Tibial artery (tissue), 4 donors: ENCODE data around the gene CDX1.

Experiments used
- DNase-seq, 2 donors: peaks; one replicate each; pipeline ENCODE4 v3.0.0-alpha.2; 2019
- H3K27ac ChIP-seq, 2 donors: fragments of 200-600 bp; sonication (generic) in 1 of 2; 1 replicate in 1 of 2; 2 replicates in 1 of 2; pipeline ENCODE4 v1.5.1; 2018 to 2019; ENCODE audit warnings: mild to moderate bottlenecking in 1 of 2
- H3K27me3 ChIP-seq, 2 donors: fragments of 200-600 bp; sonication (generic) in 1 of 2; one replicate each; pipeline versions ENCODE4 v1.5.1 to v1.6.0; 2016 to 2019
- H3K36me3 ChIP-seq, 3 donors: fragments of 200-600 bp; sonication (generic) in 2 of 3; one replicate each; pipeline ENCODE4 v1.5.1; 2016 to 2019; ENCODE audit warnings: mild to moderate bottlenecking in 2 of 3
- H3K4me1 ChIP-seq, 4 donors: fragments of 200-600 bp; sonication (generic) in 2 of 4; 1 replicate in 3 of 4; 2 replicates in 1 of 4; pipeline ENCODE4 v1.5.1; 2016 to 2019
- H3K4me3 ChIP-seq, 2 donors: fragments of 200-600 bp; sonication (generic) in 1 of 2; 1 replicate in 1 of 2; 2 replicates in 1 of 2; pipeline ENCODE4 v1.5.1; 2018 to 2019; ENCODE audit warnings: mild to moderate bottlenecking in 2 of 2
- H3K9me3 ChIP-seq, 3 donors: fragments of 200-600 bp; sonication (generic) in 1 of 3; one replicate each; pipeline ENCODE4 v1.5.1; 2016 to 2019
- intact Hi-C: fragments of 100-400 bp; cut with DNase I; formaldehyde crosslinking; loops from one replicate; pipeline ENCODE4 v1.15.0; 2023; ENCODE audit warnings: low total_unique reads
- TF ChIP-seq, protein P1 (sequence below), 2 experiments: fragments of 200-600 bp in 1 of 2; fragments of 450-650 bp in 1 of 2; IDR thresholded peaks; one replicate each; pipeline ENCODE4 v1.5.1; 2017 to 2019; ENCODE audit warnings: antibody characterized with exemption in 2 of 2, mild to moderate bottlenecking in 1 of 2, moderate library complexity in 1 of 2

CDX1 gene

DNA sequence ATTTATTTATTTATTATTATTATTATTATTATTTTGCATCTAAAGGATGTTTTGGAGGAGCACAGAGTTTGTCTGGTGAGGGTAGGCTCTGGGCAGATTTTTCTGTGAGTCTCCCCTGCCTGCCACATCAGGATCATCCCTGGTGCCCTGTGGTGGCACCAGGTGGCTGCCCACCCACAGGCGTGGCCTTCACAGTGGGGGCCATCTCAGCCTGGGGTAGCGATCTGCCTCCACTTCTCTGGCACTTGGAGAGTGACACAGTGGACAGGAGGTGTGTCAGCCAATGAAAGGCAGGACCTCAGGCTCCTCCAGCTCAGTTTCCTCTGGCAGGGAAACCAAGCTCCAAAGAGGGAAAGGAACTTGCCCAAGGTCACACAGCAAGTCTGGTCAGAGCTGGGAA, 53.3 kb downstream of the CDX1 start:
- Histone ChIP-seq H3K27me3 (no peaks in the 10 kb centered on the region), H3K27ac (no peak overlapping the region), H3K9me3 (no peaks in the 10 kb centered on the region), H3K36me3 (no peaks in the 10 kb centered on the region), H3K4me1 (peaks cover 0 to 8% (median 2%) of the 10 kb centered on the region in 4 donors), H3K4me3 (no peak overlapping the region)
- intact Hi-C loops, result loop anchor here (2.0 kb wide), 1 partner anchor 89 kb away; no protein-coding TSS in a partner anchor
- DNase-seq, result no peak
- TF ChIP-seq, protein P1, sequence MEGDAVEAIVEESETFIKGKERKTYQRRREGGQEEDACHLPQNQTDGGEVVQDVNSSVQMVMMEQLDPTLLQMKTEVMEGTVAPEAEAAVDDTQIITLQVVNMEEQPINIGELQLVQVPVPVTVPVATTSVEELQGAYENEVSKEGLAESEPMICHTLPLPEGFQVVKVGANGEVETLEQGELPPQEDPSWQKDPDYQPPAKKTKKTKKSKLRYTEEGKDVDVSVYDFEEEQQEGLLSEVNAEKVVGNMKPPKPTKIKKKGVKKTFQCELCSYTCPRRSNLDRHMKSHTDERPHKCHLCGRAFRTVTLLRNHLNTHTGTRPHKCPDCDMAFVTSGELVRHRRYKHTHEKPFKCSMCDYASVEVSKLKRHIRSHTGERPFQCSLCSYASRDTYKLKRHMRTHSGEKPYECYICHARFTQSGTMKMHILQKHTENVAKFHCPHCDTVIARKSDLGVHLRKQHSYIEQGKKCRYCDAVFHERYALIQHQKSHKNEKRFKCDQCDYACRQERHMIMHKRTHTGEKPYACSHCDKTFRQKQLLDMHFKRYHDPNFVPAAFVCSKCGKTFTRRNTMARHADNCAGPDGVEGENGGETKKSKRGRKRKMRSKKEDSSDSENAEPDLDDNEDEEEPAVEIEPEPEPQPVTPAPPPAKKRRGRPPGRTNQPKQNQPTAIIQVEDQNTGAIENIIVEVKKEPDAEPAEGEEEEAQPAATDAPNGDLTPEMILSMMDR (IDR thresholded peaks at IDR 0.05), result no peak

DNA sequence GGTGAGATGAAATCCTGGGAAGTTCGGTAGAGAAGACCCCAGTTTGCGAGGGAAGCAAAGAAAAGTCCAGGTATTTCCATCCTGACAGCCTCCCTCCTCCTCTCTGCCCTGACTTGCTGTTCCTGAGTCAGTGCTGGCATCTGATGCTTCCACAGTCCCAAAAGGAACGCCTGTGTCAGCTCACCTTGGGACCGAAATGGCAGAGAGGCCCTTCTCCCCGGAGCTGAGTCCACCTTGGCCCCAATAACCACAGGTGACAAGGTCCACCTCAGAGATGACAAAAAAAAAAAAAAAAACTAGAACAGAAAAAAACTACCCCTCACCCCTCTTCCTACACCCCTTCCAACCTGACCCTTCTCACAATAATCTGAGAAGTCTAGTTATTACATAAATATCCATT, 54.9 kb downstream of the CDX1 start:
- H3K4me1 ChIP-seq, result peaks cover 0 to 4% (median 0%) of the 10 kb centered on the region in 4 donors
- H3K27me3 ChIP-seq, result no peaks in the 10 kb centered on the region
- no peaks in the 10 kb centered on the region for H3K36me3 ChIP-seq
- no peaks in the 10 kb centered on the region for H3K9me3 ChIP-seq
- TF ChIP-seq, protein P1 (IDR thresholded peaks at IDR 0.05), result no peak
- no peak overlapping the region for H3K4me3 ChIP-seq
- H3K27ac ChIP-seq, result no peak overlapping the region
- DNase-seq, result no peak
- intact Hi-C loops, result no loop called here

DNA sequence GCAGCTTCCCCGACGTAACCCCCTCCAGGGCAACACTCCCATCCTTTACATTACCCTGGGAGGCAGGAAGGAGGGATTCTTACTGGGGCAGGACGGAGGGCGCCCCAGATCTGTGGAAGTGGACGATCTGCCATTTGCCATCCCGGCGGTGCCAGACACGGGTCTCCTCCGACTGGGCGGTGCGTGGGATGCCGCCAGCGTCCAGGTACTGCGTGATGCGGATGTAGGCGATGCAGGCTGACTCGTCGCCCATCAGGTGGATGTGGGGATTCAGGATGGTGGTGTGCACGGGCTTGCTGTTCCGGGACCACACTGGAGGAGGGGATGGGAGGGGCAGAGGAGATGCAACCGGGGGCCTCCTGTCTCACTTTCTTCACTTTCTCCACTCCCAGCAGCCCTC, 56.3 kb downstream of the CDX1 start:
- Histone ChIP-seq H3K4me1 (peaks cover 0 to 2% (median 0%) of the 10 kb centered on the region in 4 donors), H3K36me3 (no peaks in the 10 kb centered on the region), H3K9me3 (no peaks in the 10 kb centered on the region), H3K27ac (no peak overlapping the region), H3K4me3 (no peak overlapping the region), H3K27me3 (no peaks in the 10 kb centered on the region)
- no peak for DNase-seq
- TF ChIP-seq, protein P1 (IDR thresholded peaks at IDR 0.05), result no peak
- intact Hi-C loops, result no loop called here

DNA sequence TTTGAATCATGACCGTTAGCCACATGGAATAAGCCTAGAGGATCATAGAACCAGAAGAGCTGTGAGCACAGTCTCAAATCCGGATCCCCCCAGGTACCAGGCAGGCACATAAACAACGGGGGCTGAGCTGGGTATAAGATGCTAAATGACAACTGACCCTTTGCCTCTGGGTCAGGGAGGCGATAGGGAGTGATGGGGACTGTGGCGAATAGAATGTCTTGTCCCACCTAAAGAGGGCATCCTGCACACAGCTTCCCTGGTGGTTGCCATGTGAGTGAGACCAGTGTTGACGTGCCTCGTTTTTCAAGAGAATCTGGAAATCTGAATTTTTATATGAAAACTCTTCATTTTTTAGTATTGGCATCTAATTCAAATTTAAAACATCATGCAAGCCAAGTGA, 56.9 kb downstream of the CDX1 start:
- no peaks in the 10 kb centered on the region for H3K27me3 ChIP-seq
- no peaks in the 10 kb centered on the region for H3K9me3 ChIP-seq
- TF ChIP-seq, protein P1 (IDR thresholded peaks at IDR 0.05), result no peak
- no peak overlapping the region for H3K4me3 ChIP-seq
- H3K4me1 ChIP-seq, result no peaks in the 10 kb centered on the region
- intact Hi-C loops, result no loop called here
- no peaks in the 10 kb centered on the region for H3K36me3 ChIP-seq
- DNase-seq, result no peak
- no peak overlapping the region for H3K27ac ChIP-seq

DNA sequence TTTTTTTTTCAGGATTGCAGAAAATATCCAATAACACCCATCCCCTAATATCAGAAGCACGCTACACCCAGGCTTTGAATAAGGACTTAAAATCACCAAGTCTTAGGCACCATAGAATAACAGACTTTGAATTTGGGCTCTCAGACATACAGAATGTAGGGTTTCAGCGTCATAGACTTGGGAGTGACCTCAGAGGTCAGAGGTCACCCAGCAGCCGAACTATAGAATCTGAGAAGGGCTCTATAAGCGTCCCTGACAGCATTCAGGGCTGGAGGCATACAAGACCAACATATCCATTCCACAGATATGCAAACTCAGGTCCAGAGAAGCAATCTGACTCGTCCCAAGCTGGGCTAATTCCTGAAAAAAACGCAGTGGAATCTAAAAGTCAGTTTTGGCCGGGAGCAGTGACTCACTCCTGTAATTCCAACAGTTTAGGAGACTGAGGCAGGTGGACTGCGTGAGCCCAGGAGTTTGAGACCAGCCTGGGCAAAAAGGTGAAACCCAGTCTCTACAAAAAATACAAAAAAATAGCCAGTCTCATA, 58.0 kb downstream of the CDX1 start:
- intact Hi-C loops, result no loop called here
- DNase-seq, result no peak
- no peaks in the 10 kb centered on the region for H3K36me3 ChIP-seq

More for the DNA sequence above, 58.0 kb downstream of the CDX1 start:
- Histone ChIP-seq H3K9me3 (no peaks in the 10 kb centered on the region), H3K27ac (no peak overlapping the region), H3K4me1 (no peaks in the 10 kb centered on the region), H3K27me3 (no peaks in the 10 kb centered on the region), H3K4me3 (no peak overlapping the region)
- TF ChIP-seq, protein P1 (IDR thresholded peaks at IDR 0.05), result no peak
